ENCODE results near the gene SLC17A1.

GRCh38 chr6:25774120-25774715 is 57.6 kb downstream of the SLC17A1 start:
- TF ChIP-seq CTCF (IDR thresholded peaks at IDR 0.05; ENCODE audit: low read length) (no peak), EZH2 (optimal IDR thresholded peaks at IDR 0.05; ENCODE audit: low read depth, low read length) (no peak)
